HG02884 (cell line): ENCODE measurements around the gene GHRH.

Experiments
- ATAC-seq: cut with Tn5 transposase; IDR thresholded peaks from one replicate; pipeline ENCODE4 v1.9.1; 2021; ENCODE audit warnings: mild to moderate bottlenecking, moderate library complexity; ENCODE audit not compliant: unreplicated experiment

The GHRH gene

DNA sequence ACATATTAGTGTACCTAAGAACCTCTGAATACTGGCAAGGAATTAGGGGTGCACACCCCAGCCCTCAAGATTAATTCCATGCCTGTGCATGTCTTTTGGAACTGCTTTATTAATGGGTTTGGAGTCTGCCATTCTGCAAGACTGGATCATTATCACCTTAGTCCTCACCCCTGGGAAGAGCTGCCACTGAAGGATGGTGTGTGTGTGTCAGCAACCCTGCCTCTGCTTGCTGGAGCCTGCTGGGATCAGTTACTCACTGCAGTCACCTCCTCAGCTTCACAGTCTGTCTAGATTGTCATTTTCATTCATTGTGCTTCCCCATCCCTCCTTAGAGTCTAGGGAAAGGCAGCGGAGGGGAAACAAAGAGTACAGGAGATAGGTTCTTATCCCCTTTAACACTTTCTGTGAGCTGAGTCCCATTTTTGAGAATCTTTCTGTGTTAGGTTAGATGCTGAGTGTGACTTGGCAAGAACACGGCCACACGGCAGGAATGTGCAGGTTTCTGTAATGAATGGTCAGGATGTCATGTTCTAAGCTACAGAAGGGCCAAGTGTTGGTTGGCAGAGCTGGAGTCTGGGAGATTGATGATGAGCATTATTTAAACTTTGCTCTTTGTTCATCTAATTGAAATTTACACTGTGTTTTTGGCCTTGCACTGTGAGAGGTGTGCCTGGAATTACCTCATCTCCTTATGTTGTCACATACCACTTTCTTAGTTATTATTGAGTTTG lies 21.1 kb downstream of the GHRH start:
- no peak for ATAC-seq

DNA sequence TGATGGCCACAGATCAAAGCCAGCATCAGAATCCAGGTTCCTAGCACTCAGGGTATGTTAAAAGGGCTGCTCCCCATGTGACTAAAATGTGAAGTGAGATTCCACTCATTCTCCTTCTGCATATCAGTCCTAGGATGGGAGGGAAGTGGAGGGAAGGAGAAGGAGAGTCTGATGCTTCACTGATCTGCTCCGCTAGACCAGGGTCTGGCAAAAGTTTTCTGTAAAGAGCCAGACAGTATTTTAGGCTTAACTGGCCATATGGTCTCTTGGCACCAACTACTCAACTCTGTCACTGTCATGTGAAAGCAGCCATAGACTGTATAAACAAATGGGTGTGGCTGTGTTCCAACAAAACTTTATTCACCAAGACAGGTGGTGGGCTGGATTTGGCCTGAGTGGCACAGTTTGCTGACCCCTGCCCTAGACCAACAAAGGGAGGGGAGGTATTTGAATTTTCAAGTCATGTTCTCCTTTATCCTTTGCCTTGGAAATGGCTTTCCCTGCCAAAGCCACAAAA lies 22.6 kb downstream of the GHRH start:
- no peak for ATAC-seq

DNA sequence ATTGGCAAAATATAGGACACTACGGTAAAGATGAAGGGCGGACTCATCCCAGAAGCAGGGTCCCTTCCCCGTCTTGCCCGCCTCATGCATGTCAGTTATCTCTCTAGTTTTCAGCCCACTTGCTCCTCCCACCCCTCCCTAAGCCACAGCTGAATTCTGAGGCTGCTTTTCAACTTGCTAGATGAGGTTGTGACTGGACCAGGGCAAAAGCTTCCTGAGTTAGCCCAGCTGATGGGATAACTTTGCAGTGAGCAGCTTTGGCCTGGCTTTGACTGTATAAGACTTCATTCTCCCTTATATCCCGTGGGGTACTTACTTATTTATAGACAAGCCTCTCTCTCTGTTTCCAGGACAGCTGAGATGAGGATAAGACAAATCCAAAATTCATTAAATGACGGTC lies 23.2 kb downstream of the GHRH start:
- no peak for ATAC-seq

DNA sequence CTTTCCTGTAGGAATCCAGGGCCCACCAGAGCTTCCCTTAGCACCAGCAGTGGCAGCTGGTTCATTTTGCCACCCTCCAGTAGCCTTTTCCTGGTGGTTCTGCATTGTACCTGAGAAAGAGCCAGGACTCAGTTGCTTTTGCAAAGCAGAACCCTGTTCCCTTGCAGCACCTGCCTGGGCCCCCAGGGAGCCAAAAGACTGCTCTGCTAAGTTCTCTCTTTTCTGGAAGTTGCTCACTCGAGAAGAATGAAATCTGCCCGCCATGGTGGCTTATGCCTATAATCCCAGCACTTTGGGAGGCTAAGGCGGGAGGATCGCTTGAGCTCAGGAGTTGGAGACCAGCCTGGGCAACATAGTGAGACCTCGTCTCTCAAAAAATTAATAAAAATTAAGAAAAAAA lies 24.0 kb downstream of the GHRH start:
- no peak for ATAC-seq

DNA sequence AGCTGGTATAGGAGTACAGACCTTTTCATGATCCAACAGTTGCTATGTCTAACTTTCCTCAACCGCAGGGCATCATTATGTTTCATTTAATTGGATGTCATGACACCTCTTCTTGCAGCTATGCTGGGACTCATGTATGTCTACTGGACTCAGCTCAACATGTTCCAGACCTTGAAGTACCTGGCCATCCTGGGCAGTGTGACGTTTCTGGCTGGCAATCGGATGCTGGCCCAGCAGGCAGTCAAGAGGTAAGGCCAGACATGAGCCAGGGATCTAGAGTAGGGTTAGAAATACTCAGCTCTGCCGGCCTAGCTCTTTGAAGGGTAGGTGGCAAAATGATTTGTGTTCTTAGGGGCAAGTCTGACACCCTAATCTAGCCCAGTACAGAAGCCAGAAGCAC lies 25.2 kb downstream of the GHRH start:
- no peak for ATAC-seq

DNA sequence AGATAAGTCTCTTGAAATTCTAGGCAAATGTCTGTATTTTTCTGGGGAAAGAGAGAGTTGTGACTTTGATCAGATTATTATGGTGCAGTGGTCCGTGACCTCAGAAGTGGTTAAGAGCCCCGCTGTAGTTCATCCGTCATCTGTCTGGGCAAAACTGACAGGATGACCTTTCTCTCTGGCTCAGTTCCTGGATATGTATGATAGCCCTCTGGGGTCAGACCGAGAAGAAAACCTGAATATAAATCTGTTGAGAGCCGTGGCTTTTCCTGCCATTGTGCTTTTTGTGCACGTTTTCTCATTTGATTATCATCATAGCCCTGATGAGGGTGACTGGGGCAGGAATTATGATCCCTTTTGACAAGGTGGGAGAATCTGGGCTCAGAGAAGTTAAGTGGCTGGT lies 26.5 kb downstream of the GHRH start:
- no peak for ATAC-seq

DNA sequence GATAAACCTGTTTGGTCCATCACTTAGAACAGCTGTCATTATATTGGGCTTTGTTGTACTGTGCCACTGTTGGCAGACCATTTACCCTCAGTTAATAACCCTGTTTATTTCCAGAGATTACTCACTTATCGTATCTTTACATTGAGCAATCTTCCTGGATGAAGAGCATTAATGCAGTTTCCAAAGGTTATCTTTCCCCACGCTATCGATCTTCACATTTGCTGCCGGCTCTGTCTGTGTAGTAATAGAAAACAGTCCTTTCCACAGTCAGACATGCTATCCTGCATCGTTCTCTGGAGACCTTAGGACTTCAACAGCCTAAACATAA lies 27.4 kb downstream of the GHRH start:
- no peak for ATAC-seq

DNA sequence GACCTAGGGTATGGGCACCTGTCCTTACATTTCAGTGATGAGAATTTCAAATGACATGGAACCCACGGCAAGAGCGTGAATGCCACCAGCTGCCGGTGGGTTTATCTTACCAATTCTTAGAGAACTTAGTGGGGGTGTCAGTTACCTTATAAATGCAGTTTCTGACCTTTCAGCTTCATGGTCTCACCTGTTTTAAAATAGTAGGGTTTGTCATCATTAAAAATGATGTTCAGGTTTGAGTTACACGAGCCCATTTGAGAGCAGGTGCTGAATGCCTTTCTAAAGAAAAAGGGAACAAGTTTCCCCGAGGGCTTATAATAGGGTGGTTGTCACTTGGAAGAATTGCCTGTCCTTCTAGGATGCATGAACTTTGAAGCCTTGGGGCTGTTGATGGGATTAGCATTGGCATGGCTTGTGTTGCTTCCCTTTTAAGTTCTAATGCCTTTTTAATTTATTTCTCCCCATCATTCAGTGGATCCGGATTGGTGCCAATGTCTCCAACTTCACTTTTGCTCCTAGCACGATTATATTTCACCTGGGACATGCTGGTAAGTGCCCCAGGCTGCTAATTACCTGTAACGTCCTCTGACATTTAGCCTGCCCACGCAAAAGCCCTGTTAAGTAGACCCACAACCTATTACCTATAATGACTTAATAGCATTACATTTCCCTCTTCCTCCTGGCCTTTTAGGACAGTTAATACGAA lies 27.9 kb downstream of the GHRH start:
- no peak for ATAC-seq

DNA sequence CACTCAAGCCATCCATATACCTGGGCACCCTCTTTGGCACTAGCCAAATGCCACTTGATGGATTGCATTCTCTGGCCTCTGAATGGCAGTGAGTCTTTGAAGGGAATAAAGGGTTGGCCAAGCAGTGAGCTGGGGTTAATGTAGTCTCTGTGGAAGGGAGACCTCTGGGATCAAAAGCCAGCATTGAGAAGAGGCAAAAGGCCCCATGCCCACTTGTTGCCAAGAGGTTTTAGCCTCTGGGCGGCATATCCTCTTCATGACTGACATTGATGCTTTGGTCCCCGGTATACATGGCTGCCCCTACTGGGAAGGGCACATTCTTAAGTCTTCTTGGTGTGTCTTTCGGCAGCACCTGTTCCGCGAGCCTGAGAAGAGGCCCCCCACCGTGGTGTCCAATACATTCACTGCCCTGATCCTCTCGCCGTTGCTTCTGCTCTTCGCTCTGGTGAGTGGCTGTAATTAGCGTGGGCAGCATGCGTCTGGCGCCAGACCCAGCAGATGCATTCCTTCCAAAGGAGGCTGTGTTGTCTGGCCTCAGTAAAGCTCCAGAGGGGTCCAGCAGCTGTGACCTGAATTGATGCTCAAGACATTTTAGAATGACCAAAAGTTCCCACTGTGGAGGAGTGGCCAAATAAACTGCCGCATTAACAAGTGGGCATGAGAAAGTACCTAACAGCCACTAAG lies 29.5 kb downstream of the GHRH start:
- no peak for ATAC-seq

DNA sequence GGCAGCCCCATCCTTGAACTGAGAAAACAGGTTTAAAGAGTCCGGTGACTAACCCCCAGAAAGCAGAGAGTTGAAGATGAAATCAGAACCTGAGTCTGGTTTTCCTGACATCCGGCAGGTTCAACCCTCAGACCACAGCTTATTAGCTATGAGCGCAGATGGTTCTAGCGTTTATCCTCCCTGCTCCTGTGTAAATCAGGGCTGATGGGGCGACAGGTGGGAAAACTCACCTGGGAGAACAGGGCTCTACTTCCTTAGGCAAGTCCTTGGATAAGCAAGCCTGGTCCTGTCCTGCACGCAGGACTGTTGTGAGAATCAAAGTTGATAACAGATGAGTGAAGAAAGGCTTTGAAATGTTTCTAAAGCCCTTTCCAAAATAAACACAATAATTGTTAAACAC lies 31.4 kb downstream of the GHRH start:
- no peak for ATAC-seq

DNA sequence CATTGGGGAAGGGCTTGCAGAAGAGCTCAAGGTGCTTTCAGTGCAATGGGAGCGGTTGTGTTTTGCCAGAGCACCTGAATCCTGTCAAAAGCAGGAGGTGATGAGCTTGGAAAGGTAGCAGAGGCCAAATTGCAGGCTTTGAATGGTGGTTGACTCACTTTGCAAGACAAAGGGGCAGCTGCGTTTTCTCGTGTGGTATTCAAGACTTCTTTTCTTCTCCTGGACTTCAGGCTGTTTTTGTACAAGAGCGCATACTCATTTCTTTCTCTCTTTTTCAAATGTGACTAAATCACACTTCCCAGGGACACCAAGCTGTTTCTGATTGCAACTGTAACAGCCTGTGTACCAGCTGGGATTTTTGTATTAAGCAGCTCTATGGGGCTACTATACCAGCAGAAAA lies 32.3 kb downstream of the GHRH start:
- ATAC-seq: no peak

DNA sequence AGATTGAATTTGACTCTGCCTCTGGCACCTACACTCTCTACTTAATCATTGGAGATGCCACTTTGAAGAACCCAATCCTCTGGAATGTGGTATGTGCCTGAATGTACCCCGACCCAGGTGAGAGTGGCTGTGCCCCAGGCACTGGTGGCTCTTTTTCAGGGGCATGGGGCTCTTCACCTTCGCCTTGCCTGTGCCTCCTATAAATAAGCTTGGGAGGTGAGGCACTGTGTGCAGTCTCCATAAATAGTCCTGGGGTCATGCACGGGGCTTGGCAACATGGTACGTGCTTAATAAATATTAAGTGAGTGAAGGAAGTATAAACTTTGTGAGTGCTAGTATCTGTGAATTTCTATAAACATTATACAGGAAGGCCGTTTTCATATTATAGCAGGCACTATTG lies 33.0 kb downstream of the GHRH start:
- ATAC-seq: no peak

DNA sequence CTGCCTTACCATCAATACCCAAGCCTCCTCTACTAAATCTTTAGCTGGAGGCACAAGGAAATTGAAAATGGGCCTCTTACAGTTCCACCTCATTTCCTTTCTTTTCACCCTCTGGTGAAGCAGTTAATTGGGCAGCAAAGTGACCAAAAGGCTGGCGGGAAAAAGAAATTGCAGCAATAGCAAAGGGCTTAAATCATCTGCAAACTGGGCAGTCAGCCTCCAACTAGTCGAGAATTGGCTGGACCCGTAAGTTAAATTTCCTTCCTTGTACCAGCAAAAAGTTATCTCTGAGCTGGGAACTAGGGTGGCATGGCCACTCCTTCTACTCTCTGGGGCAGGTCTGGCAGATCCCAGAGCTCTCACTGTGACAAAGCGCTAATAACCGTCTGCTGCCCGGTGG lies 33.5 kb downstream of the GHRH start:
- no peak for ATAC-seq

DNA sequence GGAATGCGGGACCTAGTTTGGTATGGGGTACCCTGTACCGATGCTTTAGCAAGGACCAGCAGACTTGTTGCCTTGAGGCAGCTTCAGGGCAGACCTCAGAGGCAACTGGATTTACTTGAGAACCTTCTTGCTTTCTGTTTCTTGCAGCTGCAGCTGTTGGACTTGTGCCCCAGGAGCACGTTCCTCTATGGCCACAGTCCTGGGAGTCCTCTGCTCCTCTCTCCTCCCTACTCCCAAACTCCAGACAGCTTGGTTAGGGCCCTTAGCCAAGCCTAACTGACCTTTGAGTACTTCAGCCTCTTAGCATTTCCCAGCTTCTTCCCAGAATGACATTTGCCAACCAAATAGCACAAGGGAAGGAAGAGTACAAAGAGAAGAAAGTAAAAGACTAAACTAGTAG lies 34.7 kb downstream of the GHRH start:
- no peak for ATAC-seq

DNA sequence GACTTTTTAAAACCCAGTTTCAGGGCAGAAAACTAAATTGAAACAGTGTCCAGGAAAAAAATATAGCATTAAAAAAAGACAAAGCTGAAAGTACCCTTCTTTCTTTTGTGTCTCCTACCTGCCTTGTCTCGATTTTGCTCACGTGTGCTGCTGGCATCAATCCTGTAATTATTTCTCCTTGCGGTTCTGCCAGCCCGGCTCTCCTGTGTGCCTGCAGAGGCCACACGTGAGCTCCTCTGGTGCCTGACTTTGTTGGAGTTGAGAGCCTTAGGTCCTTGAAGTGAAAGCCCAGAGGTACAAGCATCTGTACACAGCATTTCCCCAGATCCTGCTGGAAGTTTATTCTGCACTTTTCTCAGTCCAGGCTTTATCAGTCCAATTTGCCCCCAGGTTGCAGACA lies 36.5 kb downstream of the GHRH start:
- ATAC-seq: no peak

DNA sequence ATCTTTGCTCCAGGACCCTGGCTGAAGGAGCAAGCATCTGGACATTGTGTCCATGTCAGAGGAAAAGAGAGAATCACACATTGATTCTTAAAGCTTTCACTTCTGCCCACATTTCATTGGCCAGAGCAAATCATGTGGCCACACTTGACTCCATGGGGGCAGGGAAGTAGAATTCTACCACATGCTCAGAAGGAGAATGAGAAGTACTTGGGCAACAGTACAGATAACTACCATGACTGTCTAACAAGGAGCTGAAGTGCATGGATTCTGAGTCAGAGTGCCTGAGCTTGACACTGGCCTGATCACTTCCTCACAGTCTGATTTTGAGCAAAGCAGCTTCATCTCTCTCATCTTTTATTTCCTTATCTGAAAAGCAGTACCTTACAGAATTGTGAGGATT lies 38.6 kb downstream of the GHRH start:
- no peak for ATAC-seq

DNA sequence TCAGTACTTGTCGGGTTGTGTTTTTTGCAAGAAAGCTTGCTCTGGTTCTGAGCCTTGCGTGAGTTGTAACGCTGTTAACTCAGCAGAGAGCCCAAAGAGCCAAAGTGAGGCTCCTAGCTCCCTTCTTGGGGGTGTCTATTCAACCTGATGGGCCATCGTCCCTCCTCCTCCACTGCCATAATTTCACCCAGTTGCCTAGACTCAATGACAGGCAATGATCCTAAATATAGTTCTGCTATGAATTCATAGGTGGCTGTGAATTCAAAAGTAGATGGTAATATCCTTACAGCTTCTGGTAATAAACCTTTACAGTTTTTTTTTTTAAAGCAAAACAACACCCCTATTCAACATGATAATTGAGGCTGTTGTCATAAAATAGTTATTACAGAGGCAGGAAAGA lies 39.5 kb downstream of the GHRH start:
- ATAC-seq: no peak

DNA sequence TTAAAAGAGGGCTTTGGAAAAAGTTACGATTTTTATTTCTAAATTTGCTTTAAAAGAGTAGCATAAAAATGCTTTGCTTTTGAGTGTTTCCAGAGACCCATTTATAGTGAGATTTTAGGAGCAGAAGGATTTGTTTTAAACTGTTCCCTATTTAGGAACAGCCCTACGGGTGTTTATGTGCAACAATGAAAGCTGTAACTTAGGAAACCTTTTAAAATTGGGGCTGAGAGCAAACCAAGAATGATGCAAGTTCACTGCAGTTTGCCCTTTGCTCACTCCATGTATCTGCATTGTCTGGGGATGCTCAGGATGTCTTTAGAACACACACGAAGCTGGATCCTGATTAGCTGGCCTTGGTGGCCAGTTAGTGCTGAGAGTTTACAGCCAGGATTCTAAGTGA lies 40.9 kb downstream of the GHRH start:
- no peak for ATAC-seq

DNA sequence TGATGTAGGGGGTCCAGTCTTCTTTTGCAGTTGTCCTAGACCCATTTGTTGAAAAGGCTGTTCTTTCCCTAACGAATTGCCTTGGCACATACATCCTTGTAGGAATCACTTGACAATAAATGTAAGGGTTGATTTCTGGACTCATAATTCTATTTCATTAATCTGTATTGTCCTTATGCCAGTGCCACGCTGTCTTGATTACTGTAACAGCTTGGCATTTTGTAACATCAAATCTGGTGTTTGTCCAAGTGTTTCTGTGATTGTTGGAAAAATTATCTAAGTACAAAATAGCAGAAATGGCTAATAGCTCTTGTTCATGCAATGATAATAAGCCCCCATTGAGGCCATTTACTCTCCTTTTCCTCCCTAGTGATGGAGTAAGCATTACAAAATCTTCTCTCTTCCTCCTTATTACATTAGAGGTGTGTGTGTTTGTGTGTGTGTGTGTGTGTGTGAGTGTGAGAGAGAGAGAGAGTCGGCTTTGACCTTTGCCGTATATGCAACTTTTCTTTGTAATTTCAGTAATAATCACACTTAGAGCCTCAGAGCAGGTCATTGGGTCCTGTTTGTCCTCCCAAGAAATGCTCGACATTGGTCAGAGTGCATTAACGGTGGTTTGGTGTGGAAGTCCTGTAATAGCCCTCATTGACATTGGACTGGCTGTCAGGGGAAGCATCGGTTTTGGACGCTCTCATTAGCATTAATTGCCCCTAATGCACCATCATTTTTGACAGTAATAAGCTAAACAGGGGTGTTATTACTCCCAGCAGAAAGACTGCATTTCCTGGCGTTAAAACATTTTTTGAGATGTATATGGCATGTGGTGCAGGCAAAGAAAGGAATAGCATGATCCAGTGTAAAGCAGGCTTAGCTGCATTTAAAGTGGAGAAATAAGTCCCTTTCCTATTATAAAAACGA lies 41.6 kb downstream of the GHRH start:
- no peak for ATAC-seq

DNA sequence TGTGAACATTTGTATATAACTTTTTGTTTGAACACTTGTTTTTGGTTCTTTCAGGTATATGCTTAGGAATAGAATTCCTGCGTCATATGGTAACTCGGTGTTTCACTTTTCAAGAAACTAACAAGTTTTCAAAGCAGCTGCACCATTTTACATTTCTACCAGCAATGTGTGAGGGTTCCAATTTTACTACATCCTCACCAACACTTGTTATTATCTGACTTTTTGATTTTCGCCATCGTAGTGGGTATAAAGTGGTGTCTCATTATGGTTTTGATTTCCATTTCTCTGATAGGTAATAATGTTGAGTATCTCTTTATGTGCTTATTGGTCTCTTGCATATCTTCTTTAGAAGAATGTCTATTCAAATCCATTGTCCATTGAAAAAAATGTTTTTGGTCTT lies 42.6 kb downstream of the GHRH start:
- ATAC-seq: no peak

DNA sequence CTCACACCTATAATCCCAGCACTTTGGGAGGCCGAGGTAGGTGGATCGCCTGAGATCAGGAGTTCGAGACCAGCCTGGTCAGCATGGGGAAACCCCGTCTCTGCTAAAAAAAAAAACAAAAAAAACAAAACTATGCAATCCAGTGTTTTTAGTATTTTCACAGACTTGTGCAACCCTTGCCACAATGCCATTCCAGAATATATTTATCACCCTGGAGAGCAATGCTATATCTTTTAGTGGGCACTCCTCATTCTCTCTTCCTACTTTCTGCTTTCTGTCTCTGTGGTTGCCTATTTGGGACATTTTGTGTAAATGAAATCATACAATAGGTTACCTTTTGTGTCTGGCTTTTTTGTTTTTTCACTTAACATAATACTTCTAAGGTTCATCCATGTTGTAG lies 43.2 kb downstream of the GHRH start:
- ATAC-seq: no peak
